ENCODE data around the gene SLC45A3.

Gene SLC45A3

DNA sequence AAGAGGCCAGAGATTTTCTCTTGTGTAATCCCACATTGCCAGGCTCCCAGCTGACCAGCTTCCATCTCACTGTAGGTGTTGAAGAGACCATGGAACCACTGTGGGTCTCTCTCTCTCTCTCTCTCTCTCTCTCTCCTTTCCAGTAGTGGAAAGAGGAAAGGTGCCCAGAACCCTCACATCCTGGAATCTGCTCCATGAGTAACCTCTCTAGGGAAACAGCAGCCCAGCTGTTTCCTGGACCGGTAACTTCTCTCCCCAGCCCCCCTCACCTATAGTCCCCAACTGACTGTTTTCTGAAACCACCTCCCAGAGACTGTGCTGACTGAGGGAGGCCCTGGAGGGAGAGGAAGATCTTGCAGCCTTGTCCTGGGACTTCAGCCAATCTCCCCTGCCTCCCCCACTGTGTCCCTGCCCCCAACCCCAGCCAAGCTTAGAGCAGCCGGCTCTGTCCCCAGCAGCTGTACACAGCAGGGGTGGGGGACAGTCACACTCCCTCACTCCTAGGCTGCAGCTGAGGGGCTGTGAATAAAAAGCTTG lies 20.6 kb upstream of the SLC45A3 start:
- DNase-seq: no peak

- no peak for DNase-seq
Observed at GRCh38 chr1:205699416-205699815, 19.1 kb upstream of the SLC45A3 start.

GRCh38 chr1:205698921-205699320 lies 18.6 kb upstream of the SLC45A3 start:
- DNase-seq: no peak

DNA sequence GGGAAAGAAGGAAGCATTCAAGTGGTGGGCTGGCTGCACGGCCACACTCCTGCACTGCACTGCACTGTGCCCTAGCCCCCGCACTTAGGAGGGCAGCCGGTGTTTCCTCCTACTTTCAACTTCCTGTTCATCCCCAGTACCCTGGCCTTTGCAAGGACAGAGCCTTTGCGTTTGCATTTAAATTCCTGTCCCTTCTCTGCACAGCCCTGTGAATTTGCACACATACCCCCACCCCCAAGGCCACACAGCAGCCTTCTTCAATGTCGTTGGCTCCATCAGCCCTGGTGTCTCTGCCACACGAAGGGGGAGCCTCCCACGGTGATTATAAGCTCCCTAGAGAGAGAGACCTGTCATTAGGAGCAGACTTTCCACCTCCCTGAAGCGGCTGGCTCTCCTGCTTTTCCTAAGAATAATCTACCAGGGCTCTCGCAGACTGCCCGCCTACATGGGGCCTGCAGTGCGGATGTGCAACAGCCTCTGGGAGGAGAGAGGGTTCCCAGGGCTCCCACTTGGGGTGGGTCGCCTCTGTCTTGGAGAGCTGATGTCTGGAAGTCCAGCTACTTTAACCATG lies 13.2 kb upstream of the SLC45A3 start:
- no peak for DNase-seq

- no peak for DNase-seq
Observed at GRCh38 chr1:205692423-205692822, 12.1 kb upstream of the SLC45A3 start.

DNA sequence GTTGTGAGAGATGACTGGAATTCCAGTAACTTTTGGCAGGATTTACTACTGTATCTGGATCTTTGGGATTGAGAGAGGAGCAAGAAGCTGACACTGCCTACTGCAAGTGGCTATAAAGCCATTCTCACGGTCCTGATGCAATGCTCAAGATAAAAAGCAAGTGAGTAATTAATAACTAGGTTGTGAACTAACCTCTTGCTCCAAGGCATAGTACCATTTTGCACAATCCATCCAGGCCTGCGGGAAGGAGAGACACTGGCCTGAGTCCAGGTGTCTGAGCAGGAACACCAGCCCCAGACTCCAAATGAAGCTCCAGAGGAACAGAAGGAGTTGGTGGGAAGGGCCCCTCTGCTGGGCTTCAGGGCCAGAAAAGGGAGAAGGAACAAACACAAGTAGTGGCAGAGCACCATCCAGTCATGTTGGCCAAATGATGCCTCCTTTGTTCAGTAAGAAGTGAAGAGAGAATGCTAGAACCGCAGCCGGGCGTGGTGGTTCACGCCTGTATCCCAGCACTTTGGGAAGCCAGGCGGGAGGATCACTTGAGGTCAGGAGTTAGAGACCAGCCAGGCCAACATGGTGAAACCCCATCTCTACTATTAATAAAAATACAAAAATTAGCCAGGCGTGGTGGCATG lies 9.9 kb upstream of the SLC45A3 start:
- no peak for DNase-seq

DNA sequence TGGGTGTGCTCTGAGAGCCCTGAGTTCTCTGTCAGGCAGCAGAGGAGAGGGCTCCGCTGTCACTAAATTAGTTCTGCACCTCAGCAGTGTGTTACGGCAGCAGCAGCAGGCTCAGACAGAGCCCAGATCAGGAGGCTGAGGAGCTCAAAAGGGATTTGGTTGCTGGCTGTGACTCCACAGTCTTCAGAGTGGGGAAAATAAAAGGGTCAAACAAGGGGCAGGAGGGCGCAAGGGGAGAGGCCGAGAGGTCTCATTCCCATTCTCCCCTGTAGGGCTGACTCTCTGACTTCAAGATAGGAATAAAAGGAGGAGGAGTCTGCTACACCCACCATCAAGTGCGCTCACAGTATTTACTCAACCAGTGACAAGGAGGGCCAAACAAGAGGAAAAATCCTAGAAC lies 9.2 kb upstream of the SLC45A3 start:
- DNase-seq: no peak

DNA sequence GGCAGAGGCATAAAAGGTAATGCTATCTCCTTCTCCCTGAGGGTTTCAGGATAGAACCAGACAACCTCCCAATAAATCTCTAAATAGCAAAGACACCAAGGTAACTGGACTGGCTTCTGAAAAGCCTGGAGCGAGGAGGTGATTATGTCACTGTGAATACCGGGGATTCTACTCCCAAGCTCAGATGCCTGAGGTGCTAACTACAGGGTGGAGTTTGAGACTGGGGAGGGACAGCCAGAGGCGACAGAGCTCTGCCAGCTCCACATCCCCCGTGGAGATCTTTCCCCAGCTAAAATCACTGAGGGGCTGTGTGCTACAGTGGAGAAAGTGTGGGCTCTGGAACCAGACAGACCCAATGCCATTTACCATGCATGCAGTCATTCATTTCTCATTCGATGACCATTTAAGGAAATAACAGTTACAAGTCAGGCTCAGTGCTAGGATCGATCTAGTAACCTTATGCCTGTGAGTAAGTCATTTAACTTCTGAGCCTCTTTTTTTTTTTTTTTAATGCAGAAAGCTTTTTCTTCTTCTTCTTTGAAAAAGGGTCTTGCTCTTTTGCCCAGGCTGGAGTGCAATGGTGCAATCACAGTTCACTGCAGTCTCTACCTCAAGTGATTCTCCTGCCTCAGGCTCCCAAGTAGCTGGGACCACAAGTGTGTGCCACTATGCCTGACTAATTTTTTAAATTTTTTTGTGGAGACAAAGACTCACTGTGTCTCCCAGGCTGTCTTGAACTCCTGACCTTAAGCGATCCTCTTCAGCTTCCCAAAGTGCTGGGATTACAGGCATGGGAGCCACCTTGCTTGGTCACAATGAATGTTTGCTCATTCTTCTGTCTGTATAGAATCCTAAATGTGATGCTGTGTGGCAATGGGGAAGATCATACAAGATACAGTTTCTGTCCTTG lies 8.1 kb upstream of the SLC45A3 start:
- no peak for DNase-seq

DNA sequence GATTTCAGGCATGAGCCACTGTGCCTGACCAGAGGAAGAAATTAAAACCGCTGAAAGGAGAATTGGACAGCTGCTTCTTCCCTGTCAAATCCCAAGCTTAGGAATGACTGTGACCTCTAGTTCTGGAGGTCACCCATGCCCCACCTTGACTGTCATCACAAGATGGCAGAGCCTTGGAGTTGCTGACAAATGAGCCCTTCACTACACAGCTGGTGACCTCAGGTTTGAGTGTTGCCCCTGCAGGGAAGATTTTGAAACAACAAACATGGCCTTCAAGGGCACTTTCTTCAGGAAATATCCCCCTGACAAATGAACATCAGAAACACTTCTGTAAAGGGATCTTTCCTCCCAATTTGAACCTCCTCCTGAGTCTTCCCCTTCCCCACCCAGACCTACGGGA lies 6.9 kb upstream of the SLC45A3 start:
- DNase-seq: no peak

DNA sequence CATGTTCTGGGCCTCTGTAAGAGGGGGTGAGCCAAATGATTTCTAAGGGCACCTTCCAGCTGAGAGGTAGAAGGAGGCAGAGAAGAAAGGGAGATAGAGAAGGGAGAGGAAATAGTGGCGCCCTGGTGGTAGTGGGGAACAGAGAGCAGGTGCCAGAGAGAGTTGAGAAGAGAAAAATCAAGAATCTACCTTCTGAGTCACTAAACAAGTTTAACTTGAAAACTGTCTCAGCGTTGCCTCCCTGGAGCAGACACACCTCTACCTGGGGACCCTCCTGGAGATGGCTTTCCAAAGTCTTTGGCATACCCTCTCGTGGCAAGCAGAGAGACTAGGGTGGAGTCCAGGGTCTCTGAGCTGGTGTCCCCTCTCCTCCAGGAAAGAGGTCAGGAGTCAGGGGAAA lies 1.1 kb upstream of the SLC45A3 start:
- DNase-seq: no peak

DNA sequence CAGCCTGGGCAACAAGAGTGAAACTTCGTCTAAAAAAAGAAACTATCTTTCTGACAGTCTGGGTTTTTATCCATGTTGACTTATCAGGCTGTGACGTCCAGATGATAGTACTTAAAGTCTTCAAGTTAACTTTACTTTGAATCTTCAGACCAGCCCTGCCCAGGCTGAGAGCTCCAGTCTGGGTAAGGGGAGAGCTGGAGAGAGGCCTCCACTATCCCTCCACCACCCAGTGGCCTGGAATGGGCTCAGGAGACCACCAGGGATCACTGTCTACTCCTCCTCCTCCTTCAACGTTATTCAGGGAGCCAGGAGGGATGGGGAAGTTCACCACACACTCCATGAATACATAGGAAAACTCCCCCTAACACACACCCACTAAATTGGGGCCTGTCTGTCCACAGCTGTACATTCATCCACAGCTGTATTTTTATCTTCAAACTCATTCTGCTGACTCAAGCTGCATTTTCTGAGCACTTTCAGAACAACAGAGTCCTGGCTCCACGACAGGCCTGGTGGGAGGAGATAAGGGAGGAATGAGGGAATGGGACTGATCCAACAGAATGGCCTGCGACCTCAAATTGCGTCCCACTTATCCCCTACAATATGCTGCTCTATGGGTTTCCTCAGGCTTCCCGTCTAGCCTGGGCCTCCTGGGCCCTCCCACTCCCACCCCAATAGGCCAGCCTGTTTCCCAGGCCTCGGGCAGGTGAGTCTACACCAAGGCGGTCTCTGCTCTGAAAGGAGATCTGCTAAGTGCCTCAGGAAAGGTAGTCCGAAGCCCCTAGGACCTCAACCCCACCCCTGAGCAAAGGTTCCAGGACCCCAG lies 1.8 kb downstream of the SLC45A3 start:
- no peak for DNase-seq

GRCh38 chr1:205677167-205677566 lies 3.1 kb downstream of the SLC45A3 start:
- no peak for DNase-seq

- DNase-seq: no peak
Observed at GRCh38 chr1:205676597-205676996, 3.7 kb downstream of the SLC45A3 start.

- DNase-seq: no peak
Observed at GRCh38 chr1:205676002-205676401, 4.3 kb downstream of the SLC45A3 start.

GRCh38 chr1:205675247-205675646 lies 5.1 kb downstream of the SLC45A3 start:
- no peak for DNase-seq

DNA sequence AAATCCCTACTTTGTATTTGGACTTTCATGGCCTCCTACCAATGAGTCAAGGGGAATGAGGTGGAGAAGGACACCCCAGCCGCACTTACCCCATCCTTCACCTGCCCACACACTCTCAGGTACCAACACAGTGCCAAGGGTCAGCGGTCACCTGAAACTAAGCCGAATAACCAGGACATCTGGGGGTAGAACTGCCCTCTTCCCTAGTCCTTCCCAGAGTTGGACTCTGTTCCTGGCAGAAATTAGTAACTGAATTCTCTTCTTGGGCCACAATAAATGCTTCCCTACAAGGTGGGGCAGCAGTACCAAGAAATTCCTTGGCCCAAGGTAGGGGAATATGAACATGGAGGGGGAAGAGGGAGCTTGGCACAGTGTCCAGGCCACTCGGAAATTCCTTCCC lies 7.3 kb downstream of the SLC45A3 start:
- DNase-seq: no peak

DNA sequence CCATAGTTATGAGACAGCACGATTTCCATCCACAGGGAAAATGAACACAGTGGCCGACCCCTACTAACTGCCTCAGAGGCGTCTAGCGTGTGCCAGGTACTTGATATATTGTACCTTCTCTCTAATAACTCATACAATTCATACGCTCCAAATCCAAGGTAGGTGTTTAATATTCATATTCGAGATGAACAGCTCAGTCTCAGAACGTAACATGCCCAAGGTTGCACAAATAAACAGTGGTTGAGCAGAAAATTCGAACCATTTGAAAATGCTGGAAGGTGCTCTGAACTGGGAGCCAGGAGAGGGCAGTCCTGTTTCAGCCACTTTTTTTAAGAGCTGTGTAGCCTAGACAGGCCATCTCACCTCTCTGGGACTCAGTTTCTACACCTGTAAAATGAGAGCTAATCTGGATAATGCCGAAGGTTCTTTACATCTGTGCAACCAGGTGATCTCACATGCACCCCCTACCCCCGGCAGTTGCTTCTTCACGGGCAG lies 7.9 kb downstream of the SLC45A3 start:
- no peak for DNase-seq

DNA sequence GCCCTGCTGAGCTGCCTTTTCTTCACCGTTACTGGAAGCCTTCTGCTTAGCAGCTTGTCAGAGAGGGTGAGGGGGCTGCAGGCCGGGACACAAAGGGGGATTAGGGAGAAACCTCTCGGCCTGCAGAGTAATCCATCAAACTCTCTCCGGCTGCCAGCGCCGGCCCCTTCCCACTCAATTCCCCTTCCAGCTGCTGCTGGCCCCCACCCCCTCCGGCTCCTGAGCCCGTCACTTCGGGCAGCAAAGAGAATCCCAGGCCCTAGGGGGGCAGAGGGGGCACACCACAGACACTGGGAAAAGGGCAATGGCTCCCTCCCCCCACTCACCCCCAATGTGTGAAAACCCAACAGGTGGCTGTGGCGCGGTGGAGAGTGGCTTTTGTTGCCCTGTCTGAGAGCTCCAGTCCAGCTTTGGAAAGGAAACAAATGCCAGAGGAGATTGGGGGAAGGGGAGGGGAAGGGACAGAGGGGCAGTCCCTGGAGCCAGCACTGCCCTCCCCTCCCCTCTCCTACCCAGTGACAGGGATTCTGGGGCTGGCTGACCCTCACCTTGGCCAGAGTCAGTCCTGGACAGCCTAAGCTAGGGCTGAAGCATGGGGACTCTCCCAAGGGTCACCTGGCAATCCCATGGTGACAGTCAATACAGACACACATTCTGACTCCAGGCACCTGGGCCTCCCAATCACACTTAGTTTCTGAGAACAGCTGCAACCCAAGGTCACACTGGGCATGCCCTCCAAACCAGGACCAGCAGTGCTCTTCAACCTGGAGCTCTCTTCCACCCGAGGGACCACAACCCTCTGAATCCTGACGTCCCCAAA lies 9.5 kb downstream of the SLC45A3 start:
- DNase-seq: no peak

GRCh38 chr1:205670150-205670446 lies 10.2 kb downstream of the SLC45A3 start:
- DNase-seq: no peak

GRCh38 chr1:205669341-205670149 lies 10.8 kb downstream of the SLC45A3 start:
- no peak for DNase-seq

DNA sequence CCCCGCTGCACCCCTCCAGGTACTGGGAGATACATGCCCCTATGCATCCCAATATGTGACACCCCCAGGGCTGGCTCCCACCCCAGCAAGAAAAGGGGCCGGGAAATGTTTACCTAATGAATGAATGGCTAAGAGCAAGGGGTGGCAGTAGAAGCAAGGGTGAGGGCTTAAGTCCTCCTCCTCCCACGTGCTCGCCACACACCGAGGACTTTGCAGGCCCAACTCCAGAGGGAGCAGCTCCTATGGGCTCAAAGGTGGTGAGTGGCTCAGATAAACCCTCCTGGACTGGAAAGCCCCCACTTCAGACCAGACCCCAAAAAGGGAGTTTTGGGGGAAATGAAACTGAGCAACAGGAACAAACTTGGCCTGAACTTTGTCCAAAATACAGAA lies 11.4 kb downstream of the SLC45A3 start:
- DNase-seq: no peak

Data from stimulated activated CD4-positive, alpha-beta T cell treated with anti-CD3 and anti-CD28 coated beads, Interleukin-4, amount 100 ng/mL, for 1 hour (primary cell).